ENCODE measurements around the gene EPS8L3.

The EPS8L3 gene

DNA sequence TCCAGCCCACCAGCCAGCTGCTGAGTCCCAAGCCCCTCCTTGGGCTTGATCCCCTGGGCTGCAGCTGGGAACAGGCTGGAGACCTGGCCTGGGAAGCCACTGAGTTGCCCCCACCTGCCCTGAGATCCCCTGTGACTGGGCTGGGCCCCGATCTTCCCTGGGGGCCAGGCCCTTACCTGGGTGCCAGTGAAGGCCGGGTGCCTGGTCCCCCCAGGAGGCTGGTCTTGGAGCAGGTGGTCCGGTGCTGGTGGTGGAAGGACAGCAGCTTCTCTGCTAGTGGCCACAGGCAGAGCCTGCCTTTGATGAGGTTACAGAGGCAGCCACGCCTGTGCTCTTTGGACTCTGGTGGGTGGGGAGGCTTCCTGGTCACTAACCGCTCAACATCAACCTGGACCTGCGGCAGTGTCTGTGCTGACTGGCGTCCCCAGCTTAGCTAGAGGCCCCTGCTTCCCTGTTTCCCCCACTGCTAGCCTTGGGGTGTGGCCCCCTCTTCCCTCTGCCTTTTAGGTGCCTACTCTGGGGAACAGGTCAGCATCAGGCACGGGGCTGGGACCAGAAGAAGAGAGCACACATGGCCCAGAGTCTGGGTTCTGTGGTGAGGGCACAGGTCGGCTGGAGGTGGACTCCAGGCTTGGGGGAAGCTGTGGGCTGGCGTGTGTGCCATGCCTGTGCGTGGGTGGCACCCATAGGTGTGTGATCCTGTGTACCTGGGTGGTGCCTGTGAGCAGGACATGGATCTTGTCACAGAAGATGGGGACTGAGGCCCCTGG is at the start of gene EPS8L3:
Gene EPS8L3, minus strand, starts transcription at position 278 of the 770 bp plus-strand sequence. CDS start 2,174 bp downstream, outside the sequence.
- Histone ChIP-seq H3K9me3 (ENCODE audit: control insufficient read depth, low read length) (no peaks in the 10 kb centered on the region), H3K4me3 (ENCODE audit: low read length) (peak within 1 kb of the TSS; percentile 97), H3K27me3 (ENCODE audit: control insufficient read depth, insufficient read depth, low read length) (no peaks in the 10 kb centered on the region), H3K4me1 (ENCODE audit: control insufficient read depth, insufficient read depth, low read length) (peaks cover 60% of the 10 kb centered on the region), H3K9ac (ENCODE audit: low read length) (peak within 1 kb of the TSS; percentile 99), H3K36me3 (ENCODE audit: control insufficient read depth, insufficient read depth, low read length) (no peaks in the 10 kb centered on the region)

GRCh38 chr1:109812691-109813393 is 49.1 kb upstream of the EPS8L3 start:
- Histone ChIP-seq H3K9me3 (ENCODE audit: control insufficient read depth, low read length) (no peaks in the 10 kb centered on the region), H3K27me3 (ENCODE audit: control insufficient read depth, insufficient read depth, low read length) (no peaks in the 10 kb centered on the region), H3K9ac (ENCODE audit: low read length) (no peak overlapping the region), H3K4me1 (ENCODE audit: control insufficient read depth, insufficient read depth, low read length) (no peaks in the 10 kb centered on the region), H3K36me3 (ENCODE audit: control insufficient read depth, insufficient read depth, low read length) (no peaks in the 10 kb centered on the region), H3K4me3 (ENCODE audit: low read length) (no peak overlapping the region)

- Histone ChIP-seq H3K9me3 (ENCODE audit: control insufficient read depth, low read length) (no peaks in the 10 kb centered on the region), H3K4me1 (ENCODE audit: control insufficient read depth, insufficient read depth, low read length) (no peaks in the 10 kb centered on the region), H3K9ac (ENCODE audit: low read length) (no peak overlapping the region), H3K27me3 (ENCODE audit: control insufficient read depth, insufficient read depth, low read length) (no peaks in the 10 kb centered on the region), H3K36me3 (ENCODE audit: control insufficient read depth, insufficient read depth, low read length) (no peaks in the 10 kb centered on the region), H3K4me3 (ENCODE audit: low read length) (no peak overlapping the region)
Measured at GRCh38 chr1:109808703-109809102, 45.0 kb upstream of the EPS8L3 start.

DNA sequence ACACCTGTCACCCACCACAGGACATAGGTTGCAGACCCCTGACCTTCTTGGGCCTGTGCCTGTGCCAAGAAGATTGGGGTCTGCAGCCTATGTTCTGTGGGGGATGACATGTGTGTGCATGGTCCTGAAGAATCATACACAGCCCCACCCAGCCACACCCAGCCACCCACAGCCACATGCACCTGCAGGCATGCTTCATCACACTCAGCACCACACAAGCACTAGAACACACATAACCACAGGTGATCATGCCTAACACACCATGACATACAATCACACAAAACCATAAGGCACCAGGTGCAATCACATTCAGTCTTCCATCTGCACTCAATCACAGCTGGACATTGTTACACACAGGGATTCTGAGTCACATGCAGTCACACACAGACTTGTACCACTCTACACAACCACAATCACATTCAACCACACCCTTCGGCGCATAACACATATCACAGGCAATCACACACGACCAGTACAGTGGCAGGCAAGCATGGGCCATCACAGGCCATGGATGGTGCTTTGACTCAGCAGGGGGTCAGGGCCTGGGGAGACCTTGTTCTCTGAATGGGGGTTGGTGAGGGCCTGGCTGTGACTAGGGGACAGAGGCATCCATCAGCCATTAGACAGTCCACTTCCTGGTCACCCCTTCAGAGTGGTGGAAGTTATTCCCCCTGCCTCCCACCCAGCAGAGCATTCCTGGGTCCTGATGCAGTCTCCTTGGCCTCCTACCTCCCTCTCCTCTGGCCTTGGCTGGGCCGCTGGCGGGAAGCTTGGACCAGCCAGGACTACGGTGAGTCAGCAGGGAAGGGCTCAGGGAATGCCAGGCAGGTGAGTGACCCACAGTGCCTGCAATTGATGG is 44.3 kb upstream of the EPS8L3 start:
- Histone ChIP-seq H3K9ac (ENCODE audit: low read length) (no peak overlapping the region), H3K4me3 (ENCODE audit: low read length) (no peak overlapping the region), H3K27me3 (ENCODE audit: control insufficient read depth, insufficient read depth, low read length) (no peaks in the 10 kb centered on the region), H3K4me1 (ENCODE audit: control insufficient read depth, insufficient read depth, low read length) (no peaks in the 10 kb centered on the region), H3K36me3 (ENCODE audit: control insufficient read depth, insufficient read depth, low read length) (no peaks in the 10 kb centered on the region), H3K9me3 (ENCODE audit: control insufficient read depth, low read length) (no peaks in the 10 kb centered on the region)

- no peaks in the 10 kb centered on the region for H3K27me3 ChIP-seq (ENCODE audit: control insufficient read depth, insufficient read depth, low read length)
- H3K4me1 ChIP-seq (ENCODE audit: control insufficient read depth, insufficient read depth, low read length) = no peaks in the 10 kb centered on the region
- H3K9me3 ChIP-seq (ENCODE audit: control insufficient read depth, low read length) = no peaks in the 10 kb centered on the region
- no peaks in the 10 kb centered on the region for H3K36me3 ChIP-seq (ENCODE audit: control insufficient read depth, insufficient read depth, low read length)
- H3K4me3 ChIP-seq (ENCODE audit: low read length) = no peak overlapping the region
- H3K9ac ChIP-seq (ENCODE audit: low read length) = no peak overlapping the region
Measured at GRCh38 chr1:109807402-109807801, 43.7 kb upstream of the EPS8L3 start.

GRCh38 chr1:109806733-109807400 is 43.1 kb upstream of the EPS8L3 start:
- no peaks in the 10 kb centered on the region for H3K9me3 ChIP-seq (ENCODE audit: control insufficient read depth, low read length)
- no peak overlapping the region for H3K4me3 ChIP-seq (ENCODE audit: low read length)
- H3K4me1 ChIP-seq (ENCODE audit: control insufficient read depth, insufficient read depth, low read length) = no peaks in the 10 kb centered on the region
- H3K9ac ChIP-seq (ENCODE audit: low read length) = no peak overlapping the region
- no peaks in the 10 kb centered on the region for H3K27me3 ChIP-seq (ENCODE audit: control insufficient read depth, insufficient read depth, low read length)
- no peaks in the 10 kb centered on the region for H3K36me3 ChIP-seq (ENCODE audit: control insufficient read depth, insufficient read depth, low read length)

- Histone ChIP-seq H3K9me3 (ENCODE audit: control insufficient read depth, low read length) (no peaks in the 10 kb centered on the region), H3K9ac (ENCODE audit: low read length) (no peak overlapping the region), H3K4me1 (ENCODE audit: control insufficient read depth, insufficient read depth, low read length) (no peaks in the 10 kb centered on the region)
Measured at GRCh38 chr1:109805486-109806165, 41.9 kb upstream of the EPS8L3 start.

GRCh38 chr1:109804660-109805059 is 40.9 kb upstream of the EPS8L3 start:
- no peaks in the 10 kb centered on the region for H3K36me3 ChIP-seq (ENCODE audit: control insufficient read depth, insufficient read depth, low read length)
- no peaks in the 10 kb centered on the region for H3K27me3 ChIP-seq (ENCODE audit: control insufficient read depth, insufficient read depth, low read length)
- H3K9me3 ChIP-seq (ENCODE audit: control insufficient read depth, low read length) = no peaks in the 10 kb centered on the region
- no peak overlapping the region for H3K4me3 ChIP-seq (ENCODE audit: low read length)
- H3K4me1 ChIP-seq (ENCODE audit: control insufficient read depth, insufficient read depth, low read length) = no peaks in the 10 kb centered on the region
- no peak overlapping the region for H3K9ac ChIP-seq (ENCODE audit: low read length)

More at GRCh38 chr1:109805486-109806165, 41.9 kb upstream of the EPS8L3 start:
- H3K4me3 ChIP-seq (ENCODE audit: low read length) = no peak overlapping the region
- no peaks in the 10 kb centered on the region for H3K27me3 ChIP-seq (ENCODE audit: control insufficient read depth, insufficient read depth, low read length)
- H3K36me3 ChIP-seq (ENCODE audit: control insufficient read depth, insufficient read depth, low read length) = no peaks in the 10 kb centered on the region

DNA sequence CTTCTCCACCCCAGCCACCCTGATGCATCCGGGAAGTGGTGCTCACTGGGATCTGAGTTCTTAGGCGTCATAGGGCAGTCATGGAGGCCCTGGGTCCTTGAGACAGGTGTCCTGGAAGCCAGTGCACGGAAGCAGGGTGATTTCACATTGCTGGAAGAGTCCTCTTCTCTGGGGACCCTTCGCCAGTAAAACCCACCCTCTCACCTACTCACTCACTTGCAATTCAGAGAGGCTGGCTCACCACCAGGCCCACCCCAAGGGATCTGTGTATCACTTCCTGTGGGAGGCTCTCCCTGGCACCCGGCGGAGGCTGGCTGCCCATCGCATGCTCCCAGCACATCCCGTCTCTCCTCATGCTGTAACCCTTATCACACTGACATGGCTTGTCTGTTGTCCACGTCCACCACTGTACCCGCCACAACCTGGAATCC is 40.2 kb upstream of the EPS8L3 start:
- H3K4me3 ChIP-seq (ENCODE audit: low read length) = no peak overlapping the region
- no peaks in the 10 kb centered on the region for H3K36me3 ChIP-seq (ENCODE audit: control insufficient read depth, insufficient read depth, low read length)
- H3K9ac ChIP-seq (ENCODE audit: low read length) = no peak overlapping the region
- H3K27me3 ChIP-seq (ENCODE audit: control insufficient read depth, insufficient read depth, low read length) = no peaks in the 10 kb centered on the region
- H3K4me1 ChIP-seq (ENCODE audit: control insufficient read depth, insufficient read depth, low read length) = no peaks in the 10 kb centered on the region
- H3K9me3 ChIP-seq (ENCODE audit: control insufficient read depth, low read length) = no peaks in the 10 kb centered on the region

DNA sequence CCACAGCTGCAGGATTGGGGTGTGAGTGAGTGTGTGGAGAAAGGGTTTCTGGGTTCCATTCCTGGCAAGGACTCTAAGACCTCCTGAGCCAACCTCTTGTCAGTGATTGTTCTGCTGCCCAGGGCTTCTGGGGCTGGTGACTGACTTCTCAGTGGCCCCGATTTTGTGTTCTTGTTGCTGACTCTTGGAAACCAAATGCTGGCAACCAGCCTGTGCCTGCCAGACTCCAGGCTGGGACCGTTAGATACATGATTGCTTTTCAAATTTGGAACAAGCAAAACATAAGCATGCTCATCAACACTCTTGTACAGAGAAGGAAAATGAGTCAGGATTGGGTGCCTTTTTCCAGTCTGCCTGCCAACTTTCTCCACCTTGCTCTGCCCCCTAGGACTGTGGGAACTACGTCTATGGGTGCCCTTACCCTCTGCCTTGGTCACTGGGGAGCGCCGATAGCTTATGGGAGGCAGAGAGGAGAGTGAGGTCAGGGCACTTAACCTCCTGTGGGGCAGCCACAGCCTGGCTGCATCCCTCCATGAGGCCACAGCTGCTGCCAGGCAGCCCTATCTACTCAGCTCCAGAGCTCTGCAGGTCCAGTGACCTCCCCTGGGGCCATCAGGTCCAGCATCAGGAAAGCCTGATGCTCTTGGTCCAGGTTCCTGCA is 39.3 kb upstream of the EPS8L3 start:
- Histone ChIP-seq H3K36me3 (ENCODE audit: control insufficient read depth, insufficient read depth, low read length) (no peaks in the 10 kb centered on the region), H3K9me3 (ENCODE audit: control insufficient read depth, low read length) (no peaks in the 10 kb centered on the region), H3K4me3 (ENCODE audit: low read length) (no peak overlapping the region), H3K4me1 (ENCODE audit: control insufficient read depth, insufficient read depth, low read length) (peaks cover under 1% of the 10 kb centered on the region), H3K9ac (ENCODE audit: low read length) (no peak overlapping the region), H3K27me3 (ENCODE audit: control insufficient read depth, insufficient read depth, low read length) (no peaks in the 10 kb centered on the region)
